AML-193 (cell line): ENCODE results near the gene FAM216B.

ENCODE experiments used
- DNase-seq, 2 experiments: peaks; one replicate each; lab custom pipeline; 2025; lab: John Stamatoyannopoulos, UW

The FAM216B gene

GRCh38 chr13:42836930-42837690, 55.7 kb downstream of the FAM216B start:
- no peak for DNase-seq
